ENCODE results near the gene SULF2.

The SULF2 gene

DNA sequence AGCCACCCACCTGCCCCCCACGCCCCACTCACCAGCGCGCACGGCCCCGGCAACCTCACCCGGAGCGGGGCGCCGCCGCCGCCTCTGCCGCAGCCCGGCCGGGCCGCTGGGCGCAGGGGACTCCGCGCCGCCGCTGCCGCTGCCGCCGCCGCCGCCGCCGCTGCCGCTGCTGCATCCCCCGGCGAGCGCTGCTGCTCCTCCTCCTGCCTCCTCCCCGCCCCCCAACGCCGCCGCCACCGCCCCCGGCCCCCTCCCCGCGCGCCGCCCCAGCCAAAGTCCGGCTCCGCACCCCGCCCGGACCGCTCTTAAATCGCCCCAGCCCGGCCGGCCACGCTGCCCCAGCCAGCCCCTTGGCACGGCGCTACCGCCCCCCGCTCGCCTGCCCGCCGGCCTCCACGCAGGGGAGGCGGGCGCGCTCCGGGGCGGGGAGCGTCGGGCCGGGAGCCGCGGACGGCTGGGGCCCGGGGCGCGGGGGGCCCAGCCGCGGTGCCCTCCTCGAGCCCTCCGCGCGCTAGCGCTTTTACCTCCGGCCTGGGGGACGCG, at the start of gene SULF2:
SULF2 (minus strand) TSS at position 171 of the 543 bp plus-strand sequence. CDS start 28,118 bp downstream, outside the sequence.
- TF ChIP-seq, protein P1, sequence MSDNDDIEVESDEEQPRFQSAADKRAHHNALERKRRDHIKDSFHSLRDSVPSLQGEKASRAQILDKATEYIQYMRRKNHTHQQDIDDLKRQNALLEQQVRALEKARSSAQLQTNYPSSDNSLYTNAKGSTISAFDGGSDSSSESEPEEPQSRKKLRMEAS (IDR thresholded peaks at IDR 0.05): no peak
- TF ChIP-seq FOXM1 (IDR thresholded peaks at IDR 0.05; ENCODE audit: borderline replicate concordance, low read depth) (no peak), CEBPB (IDR thresholded peaks at IDR 0.05) (no peak)

DNA sequence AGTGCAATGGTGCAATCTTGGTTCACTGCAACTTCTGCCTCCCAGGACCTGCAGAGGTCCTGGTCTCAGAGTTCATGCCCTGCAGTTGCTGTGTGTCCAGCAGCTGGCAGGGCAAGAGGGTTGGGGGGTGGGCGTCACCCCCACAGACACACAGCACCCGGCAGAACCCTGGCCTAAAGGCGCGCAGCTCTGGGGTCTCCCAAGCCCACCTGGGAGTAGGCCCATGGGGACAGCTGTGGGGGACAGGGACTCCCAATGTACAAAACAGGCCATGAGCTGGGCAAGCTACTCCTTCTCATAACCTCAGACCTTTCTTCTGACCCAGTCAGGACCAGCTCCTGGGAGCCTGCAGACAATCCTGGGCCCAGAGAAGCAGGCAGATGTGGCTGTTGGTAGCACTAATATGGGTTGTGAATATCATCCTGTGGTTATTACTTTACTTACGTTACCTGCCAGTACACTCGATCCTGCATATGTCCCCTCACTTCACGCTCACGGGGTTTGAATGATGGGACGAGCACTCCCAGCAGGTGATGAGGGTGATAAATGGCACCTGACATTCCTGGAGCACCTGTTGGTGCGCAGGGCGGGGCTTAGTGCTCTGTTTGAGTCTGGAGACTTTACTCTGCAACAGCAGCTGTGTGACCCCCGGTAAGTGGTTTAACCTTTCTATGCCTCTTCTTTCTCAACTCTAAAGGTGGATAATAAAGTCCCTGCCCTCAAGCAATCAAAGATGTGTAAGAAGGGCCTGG, 39.9 kb upstream of the SULF2 start:
- TF ChIP-seq EGR1 (IDR thresholded peaks at IDR 0.05) (no peak), YY1 (IDR thresholded peaks at IDR 0.05; ENCODE audit: low read depth) (no peak), ZBTB7A (IDR thresholded peaks at IDR 0.05; ENCODE audit: low read depth) (no peak), TCF12 (IDR thresholded peaks at IDR 0.05; ENCODE audit: low read depth) (no peak), CEBPB (IDR thresholded peaks at IDR 0.05) (no peak), EP300 (IDR thresholded peaks at IDR 0.05; ENCODE audit: borderline replicate concordance) (no peak), TEAD4 (IDR thresholded peaks at IDR 0.05) (no peak)
- TF ChIP-seq, protein P2, sequence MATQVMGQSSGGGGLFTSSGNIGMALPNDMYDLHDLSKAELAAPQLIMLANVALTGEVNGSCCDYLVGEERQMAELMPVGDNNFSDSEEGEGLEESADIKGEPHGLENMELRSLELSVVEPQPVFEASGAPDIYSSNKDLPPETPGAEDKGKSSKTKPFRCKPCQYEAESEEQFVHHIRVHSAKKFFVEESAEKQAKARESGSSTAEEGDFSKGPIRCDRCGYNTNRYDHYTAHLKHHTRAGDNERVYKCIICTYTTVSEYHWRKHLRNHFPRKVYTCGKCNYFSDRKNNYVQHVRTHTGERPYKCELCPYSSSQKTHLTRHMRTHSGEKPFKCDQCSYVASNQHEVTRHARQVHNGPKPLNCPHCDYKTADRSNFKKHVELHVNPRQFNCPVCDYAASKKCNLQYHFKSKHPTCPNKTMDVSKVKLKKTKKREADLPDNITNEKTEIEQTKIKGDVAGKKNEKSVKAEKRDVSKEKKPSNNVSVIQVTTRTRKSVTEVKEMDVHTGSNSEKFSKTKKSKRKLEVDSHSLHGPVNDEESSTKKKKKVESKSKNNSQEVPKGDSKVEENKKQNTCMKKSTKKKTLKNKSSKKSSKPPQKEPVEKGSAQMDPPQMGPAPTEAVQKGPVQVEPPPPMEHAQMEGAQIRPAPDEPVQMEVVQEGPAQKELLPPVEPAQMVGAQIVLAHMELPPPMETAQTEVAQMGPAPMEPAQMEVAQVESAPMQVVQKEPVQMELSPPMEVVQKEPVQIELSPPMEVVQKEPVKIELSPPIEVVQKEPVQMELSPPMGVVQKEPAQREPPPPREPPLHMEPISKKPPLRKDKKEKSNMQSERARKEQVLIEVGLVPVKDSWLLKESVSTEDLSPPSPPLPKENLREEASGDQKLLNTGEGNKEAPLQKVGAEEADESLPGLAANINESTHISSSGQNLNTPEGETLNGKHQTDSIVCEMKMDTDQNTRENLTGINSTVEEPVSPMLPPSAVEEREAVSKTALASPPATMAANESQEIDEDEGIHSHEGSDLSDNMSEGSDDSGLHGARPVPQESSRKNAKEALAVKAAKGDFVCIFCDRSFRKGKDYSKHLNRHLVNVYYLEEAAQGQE (IDR thresholded peaks at IDR 0.05; ENCODE audit: low read depth): no peak
- TF ChIP-seq, protein P1 (IDR thresholded peaks at IDR 0.05): no peak
- TF ChIP-seq, protein P3, sequence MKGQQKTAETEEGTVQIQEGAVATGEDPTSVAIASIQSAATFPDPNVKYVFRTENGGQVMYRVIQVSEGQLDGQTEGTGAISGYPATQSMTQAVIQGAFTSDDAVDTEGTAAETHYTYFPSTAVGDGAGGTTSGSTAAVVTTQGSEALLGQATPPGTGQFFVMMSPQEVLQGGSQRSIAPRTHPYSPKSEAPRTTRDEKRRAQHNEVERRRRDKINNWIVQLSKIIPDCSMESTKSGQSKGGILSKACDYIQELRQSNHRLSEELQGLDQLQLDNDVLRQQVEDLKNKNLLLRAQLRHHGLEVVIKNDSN (IDR thresholded peaks at IDR 0.05): no peak

DNA sequence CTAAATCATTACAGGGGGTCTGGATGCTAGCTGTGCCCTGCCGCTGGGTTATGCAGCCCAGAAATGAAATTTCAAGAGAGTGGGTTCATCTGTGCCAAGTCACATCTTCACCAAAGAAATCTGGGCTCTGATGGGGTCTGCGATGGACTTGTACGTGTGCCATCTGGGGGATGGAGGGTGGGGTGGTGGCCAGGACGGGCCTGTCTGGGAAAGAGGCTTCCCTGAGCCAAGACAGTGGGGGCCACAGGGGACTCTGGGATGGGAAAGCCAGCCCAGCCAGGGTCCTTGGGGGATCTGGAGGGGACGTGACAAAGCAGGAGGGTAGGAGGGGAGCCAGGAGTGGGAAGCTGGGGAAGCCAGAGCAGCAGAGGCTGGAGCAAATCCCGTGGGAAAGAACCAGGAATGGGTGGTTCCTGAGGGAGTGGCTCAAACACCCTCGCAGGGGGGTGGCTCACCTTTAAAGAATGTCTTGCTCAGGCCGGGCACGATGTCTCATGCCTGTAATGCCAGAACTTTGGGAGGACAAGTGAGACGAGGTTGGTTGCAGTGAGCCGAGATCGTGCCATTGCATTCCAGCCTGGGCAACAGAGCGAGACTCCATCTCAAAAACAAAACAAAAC, 36.3 kb upstream of the SULF2 start:
- TF ChIP-seq YY1 (IDR thresholded peaks at IDR 0.05; ENCODE audit: low read depth) (no peak), CEBPB (IDR thresholded peaks at IDR 0.05) (no peak)
- TF ChIP-seq, protein P1 (IDR thresholded peaks at IDR 0.05): no peak
- TF ChIP-seq, protein P2 (IDR thresholded peaks at IDR 0.05; ENCODE audit: low read depth): no peak

DNA sequence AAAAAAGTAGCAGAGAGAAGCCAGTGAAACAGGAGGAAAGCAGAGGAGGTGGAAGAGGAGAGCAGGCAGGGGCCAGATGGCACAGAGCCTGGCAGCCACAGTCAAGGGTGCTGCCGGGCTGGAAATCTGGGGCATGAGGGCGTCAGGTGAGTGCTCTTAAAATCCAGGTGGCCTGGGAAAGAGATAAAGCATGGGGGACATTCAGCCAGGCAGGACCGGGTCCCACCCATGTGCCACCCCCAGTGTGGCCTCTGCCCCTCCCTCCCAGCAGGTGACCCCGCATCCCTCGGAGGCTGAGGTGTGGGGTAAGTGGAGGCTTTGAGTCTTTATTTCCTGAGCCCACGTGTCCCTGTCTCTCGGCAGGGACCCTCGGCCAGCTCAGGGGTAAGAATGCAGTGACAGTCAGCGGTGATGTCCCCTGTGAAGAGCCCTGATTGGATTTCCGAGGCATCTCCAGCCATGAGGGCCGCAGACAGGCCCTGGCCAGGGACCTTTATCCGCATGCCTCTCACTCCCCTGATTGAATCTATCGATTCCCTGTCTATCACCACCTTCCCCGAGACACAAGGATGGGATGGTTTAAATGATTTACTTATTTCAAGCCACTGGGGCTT, 33.8 kb upstream of the SULF2 start:
- TF ChIP-seq TCF12 (IDR thresholded peaks at IDR 0.05; ENCODE audit: low read depth) (no peak), CEBPB (IDR thresholded peaks at IDR 0.05) (no peak), NFIC (IDR thresholded peaks at IDR 0.05) (no peak), TAF1 (IDR thresholded peaks at IDR 0.05; ENCODE audit: low read depth) (no peak), YY1 (IDR thresholded peaks at IDR 0.05; ENCODE audit: low read depth) (no peak), RAD21 (IDR thresholded peaks at IDR 0.05; ENCODE audit: low read depth) (no peak), EP300 (IDR thresholded peaks at IDR 0.05; ENCODE audit: borderline replicate concordance) (no peak), CREB1 (IDR thresholded peaks at IDR 0.05; ENCODE audit: low read depth) (no peak), FOXM1 (IDR thresholded peaks at IDR 0.05; ENCODE audit: borderline replicate concordance, low read depth) (no peak)
- TF ChIP-seq, protein P1 (IDR thresholded peaks at IDR 0.05): no peak
- TF ChIP-seq, protein P3 (IDR thresholded peaks at IDR 0.05): no peak
- TF ChIP-seq, protein P2 (IDR thresholded peaks at IDR 0.05; ENCODE audit: low read depth): no peak
